BLaER1 treated with 17β-estradiol and CSF1 and Interleukin-3, amounts not matched to agents 10 nM and 100 nM (cell line): ENCODE measurements around the gene PHKG2.

Experiments used
- H3K27ac ChIP-seq, 11 experiments: shearing (Covaris generic); formaldehyde crosslinking; 2 replicates each; pipeline ENCODE4 v1.8.1; 2022
- H3K27me3 ChIP-seq, 11 experiments: shearing (Covaris generic); formaldehyde crosslinking; 2 replicates each; pipeline ENCODE4 v1.8.1; 2022
- H3K36me3 ChIP-seq, 11 experiments: shearing (Covaris generic); formaldehyde crosslinking; 2 replicates each; pipeline ENCODE4 v1.8.1; 2022
- H3K4me1 ChIP-seq, 10 experiments: shearing (Covaris generic); formaldehyde crosslinking; 2 replicates each; pipeline ENCODE4 v1.8.1; 2022
- H3K4me2 ChIP-seq, 11 experiments: shearing (Covaris generic); formaldehyde crosslinking; 2 replicates each; pipeline ENCODE4 v1.8.1; 2022
- H3K4me3 ChIP-seq, 10 experiments: shearing (Covaris generic); formaldehyde crosslinking; 2 replicates each; pipeline ENCODE4 v1.8.1; 2022
- H3K9ac ChIP-seq, 11 experiments: shearing (Covaris generic); formaldehyde crosslinking; 2 replicates each; pipeline ENCODE4 v1.8.1; 2022
- H3K9me3 ChIP-seq, 11 experiments: shearing (Covaris generic); formaldehyde crosslinking; replicated peaks in 1 of 11; 2 replicates each; pipeline ENCODE4 v1.8.1; 2022
- H4K20me1 ChIP-seq, 11 experiments: shearing (Covaris generic); formaldehyde crosslinking; 2 replicates each; pipeline ENCODE4 v1.8.1; 2022
- Cebpa-rat ChIP-seq, 11 experiments: shearing (Covaris generic); IDR thresholded peaks; 2 replicates each; pipeline ENCODE4 v1.8.1; 2022

Gene PHKG2

DNA sequence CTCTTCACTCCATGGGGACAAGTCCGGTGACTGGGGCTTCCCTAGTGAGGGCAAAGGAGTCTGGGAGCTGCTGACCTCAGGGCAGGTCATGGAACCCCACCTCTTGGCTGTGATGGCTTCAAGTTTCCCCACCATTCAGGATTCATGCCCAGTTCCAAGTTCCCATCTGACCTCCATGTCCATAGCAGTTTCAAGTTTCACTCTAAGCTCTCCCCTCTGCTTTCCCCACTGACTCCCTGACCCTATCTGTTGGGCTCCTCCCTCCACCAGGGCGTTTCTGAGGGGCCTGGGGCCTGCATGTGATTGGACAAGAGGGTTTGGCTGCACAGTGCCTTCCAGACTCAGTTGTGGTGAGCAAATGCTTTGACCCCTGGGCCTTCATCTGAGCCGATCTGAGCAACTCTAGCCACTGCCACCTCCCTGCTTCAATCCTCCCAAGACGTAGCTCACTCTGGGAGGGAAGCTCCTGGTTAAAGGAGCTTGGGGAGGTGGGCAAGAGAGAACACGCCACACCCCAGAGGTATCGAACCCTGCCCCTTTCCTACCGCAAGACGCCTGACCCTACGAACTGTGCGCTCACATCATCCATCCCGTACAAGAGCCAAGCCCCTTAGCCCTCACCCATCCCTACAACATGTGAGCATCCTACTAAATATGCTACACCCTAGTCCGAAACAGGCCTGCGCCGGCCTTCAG lies 30.5 kb downstream of the PHKG2 start:
- TF ChIP-seq Cebpa-rat (IDR thresholded peaks at IDR 0.05): no peak
- Histone ChIP-seq H3K4me1 (peaks cover 24 to 43% (median 33%) of the 10 kb centered on the region in 10 experiments), H3K9ac (0 out of 22 replicates have a peak overlapping the region, but pooled peaks of 1 of the 11 experiments have one; percentile 3), H4K20me1 (peaks cover 0 to 85% (median 58%) of the 10 kb centered on the region in 11 experiments; a peak in 17 of 22 replicates), H3K4me2 (no peak overlapping the region), H3K27me3 (no peaks in the 10 kb centered on the region), H3K9me3 (no peaks in the 10 kb centered on the region), H3K4me3 (no peak overlapping the region), H3K27ac (no peak overlapping the region), H3K36me3 (peaks cover 31 to 76% (median 61%) of the 10 kb centered on the region in 11 experiments)

DNA sequence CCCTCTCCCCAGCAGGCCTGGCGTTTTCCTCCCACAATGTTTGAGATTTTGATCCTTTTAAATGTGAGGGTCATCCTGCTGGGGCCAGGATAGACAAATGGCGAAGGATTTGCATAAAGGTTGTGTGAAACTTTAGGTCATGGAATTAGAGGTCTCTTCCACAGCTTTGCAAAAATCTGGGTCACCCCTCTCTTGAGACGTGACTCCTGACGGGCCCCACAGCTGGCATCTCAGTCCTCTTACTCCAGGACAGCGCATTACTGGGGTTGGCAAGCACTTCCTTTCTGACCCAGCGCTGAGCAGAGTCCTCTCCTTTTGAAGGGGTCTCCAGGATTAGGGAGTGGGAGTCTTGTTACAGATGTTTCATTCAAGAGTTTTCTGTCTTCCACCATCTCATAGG lies 31.4 kb downstream of the PHKG2 start:
- Histone ChIP-seq H4K20me1 (peaks cover 0 to 77% (median 51%) of the 10 kb centered on the region in 11 experiments; a peak in 17 of 22 replicates), H3K36me3 (peaks cover 30 to 75% (median 59%) of the 10 kb centered on the region in 11 experiments)

DNA sequence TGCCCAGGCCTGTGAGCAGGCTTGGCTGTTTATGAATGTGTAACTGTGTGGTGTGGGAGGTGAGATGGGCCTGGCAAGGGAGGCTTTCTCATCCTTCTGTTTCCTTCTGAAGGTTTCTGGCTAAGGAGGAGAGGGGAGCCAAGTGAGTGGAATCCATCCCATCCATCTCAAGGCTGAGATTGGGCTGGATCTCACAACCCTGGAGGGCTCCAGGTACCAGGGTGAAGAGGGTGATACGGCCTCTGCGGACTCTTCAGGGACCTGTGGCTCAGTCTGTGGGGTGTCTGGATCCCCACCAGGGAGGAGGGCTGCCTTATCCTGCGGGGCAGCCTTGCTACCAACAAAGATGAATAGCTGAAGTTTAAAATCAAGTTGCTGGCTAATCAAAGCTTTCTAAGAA lies 31.8 kb downstream of the PHKG2 start:
- no peaks in the 10 kb centered on the region for H3K9me3 ChIP-seq
- no peak overlapping the region for H3K4me2 ChIP-seq
- no peak overlapping the region; a peak in 1 of 22 replicates for H3K27ac ChIP-seq
- H4K20me1 ChIP-seq: peaks cover 0 to 77% (median 50%) of the 10 kb centered on the region in 11 experiments; a peak in 16 of 22 replicates
- H3K4me1 ChIP-seq: peaks cover 14 to 30% (median 24%) of the 10 kb centered on the region in 10 experiments
- no peaks in the 10 kb centered on the region for H3K27me3 ChIP-seq
- no peak overlapping the region for H3K4me3 ChIP-seq
- H3K9ac ChIP-seq: peak overlapping the region in 4 of 11 experiments; percentile 4 to 38 (median 22); a peak in 4 of 22 replicates
- H3K36me3 ChIP-seq: peaks cover 30 to 75% (median 58%) of the 10 kb centered on the region in 11 experiments
- TF ChIP-seq Cebpa-rat (IDR thresholded peaks at IDR 0.05): no peak

More for the DNA sequence above, 31.4 kb downstream of the PHKG2 start:
- H3K4me1 ChIP-seq: peaks cover 19 to 34% (median 28%) of the 10 kb centered on the region in 10 experiments
- H3K9me3 ChIP-seq: no peaks in the 10 kb centered on the region
- H3K4me3 ChIP-seq: no peak overlapping the region
- no peak for TF ChIP-seq Cebpa-rat (IDR thresholded peaks at IDR 0.05)
- H3K27ac ChIP-seq: no peak overlapping the region; a peak in 1 of 22 replicates
- H3K4me2 ChIP-seq: no peak overlapping the region
- H3K27me3 ChIP-seq: no peaks in the 10 kb centered on the region
- 0 out of 22 replicates have a peak overlapping the region, but pooled peaks of 2 of the 11 experiments have one; percentile 15 to 23 for H3K9ac ChIP-seq

- no peak for TF ChIP-seq Cebpa-rat (IDR thresholded peaks at IDR 0.05)
- Histone ChIP-seq H3K27ac (no peak overlapping the region), H3K36me3 (peaks cover 34 to 80% (median 62%) of the 10 kb centered on the region in 11 experiments)
These were observed 32.3 kb downstream of the PHKG2 start for GRCh38 chr16:30780549-30780948.

GRCh38 chr16:30782486-30783279 lies 34.5 kb downstream of the PHKG2 start:
- Histone ChIP-seq H3K9ac (no peak overlapping the region), H3K27ac (no peak overlapping the region), H3K4me1 (peaks cover 11 to 28% (median 19%) of the 10 kb centered on the region in 10 experiments), H3K36me3 (peaks cover 34 to 77% (median 62%) of the 10 kb centered on the region in 11 experiments), H3K4me3 (no peak overlapping the region), H3K27me3 (no peaks in the 10 kb centered on the region), H4K20me1 (peaks cover 0 to 78% (median 50%) of the 10 kb centered on the region in 11 experiments; a peak in 16 of 22 replicates), H3K4me2 (no peak overlapping the region), H3K9me3 (no peaks in the 10 kb centered on the region)
- no peak for TF ChIP-seq Cebpa-rat (IDR thresholded peaks at IDR 0.05)

More at GRCh38 chr16:30780549-30780948, 32.3 kb downstream of the PHKG2 start:
- Histone ChIP-seq H3K4me1 (peaks cover 12 to 33% (median 27%) of the 10 kb centered on the region in 10 experiments), H3K9ac (peak overlapping the region in 5 of 11 experiments; percentile 2 to 38 (median 15); a peak in 3 of 22 replicates), H4K20me1 (peaks cover 0 to 82% (median 55%) of the 10 kb centered on the region in 11 experiments; a peak in 16 of 22 replicates), H3K4me3 (no peak overlapping the region), H3K4me2 (no peak overlapping the region), H3K27me3 (no peaks in the 10 kb centered on the region), H3K9me3 (no peaks in the 10 kb centered on the region)

- peaks cover 34 to 70% (median 62%) of the 10 kb centered on the region in 11 experiments for H3K36me3 ChIP-seq
These were observed 35.3 kb downstream of the PHKG2 start for GRCh38 chr16:30783280-30784109.

DNA sequence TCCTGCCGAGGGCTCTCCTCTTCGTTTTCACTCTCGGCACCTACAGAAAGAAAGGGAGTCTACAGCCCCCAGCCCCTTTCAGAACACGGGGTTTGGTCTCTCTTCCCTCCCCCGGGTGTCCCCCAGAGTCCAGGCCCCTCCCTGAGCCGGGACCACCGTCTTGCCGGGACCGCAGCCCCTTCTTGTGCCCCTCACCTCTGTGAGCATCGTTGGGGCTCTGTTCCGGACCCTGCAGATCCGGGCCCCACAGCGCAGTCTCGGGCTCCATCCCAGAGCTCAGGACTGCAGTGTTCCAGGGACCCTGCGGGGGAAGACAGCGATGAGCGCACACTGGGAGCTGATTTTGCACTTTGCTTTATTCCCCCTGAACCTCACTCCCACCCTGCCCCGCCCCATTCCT lies 36.0 kb downstream of the PHKG2 start:
- Histone ChIP-seq H3K9me3 (no peaks in the 10 kb centered on the region), H4K20me1 (peaks cover 0 to 63% (median 35%) of the 10 kb centered on the region in 11 experiments; a peak in 16 of 22 replicates), H3K36me3 (peaks cover 34 to 63% (median 57%) of the 10 kb centered on the region in 11 experiments), H3K27me3 (no peaks in the 10 kb centered on the region), H3K4me3 (no peak overlapping the region), H3K27ac (no peak overlapping the region), H3K9ac (no peak overlapping the region), H3K4me1 (peaks cover 22 to 30% (median 27%) of the 10 kb centered on the region in 10 experiments), H3K4me2 (no peak overlapping the region)
- TF ChIP-seq Cebpa-rat (IDR thresholded peaks at IDR 0.05): no peak

More at GRCh38 chr16:30783280-30784109, 35.3 kb downstream of the PHKG2 start:
- no peak overlapping the region for H3K4me2 ChIP-seq
- no peaks in the 10 kb centered on the region for H3K27me3 ChIP-seq
- H3K4me3 ChIP-seq: no peak overlapping the region
- no peak for TF ChIP-seq Cebpa-rat (IDR thresholded peaks at IDR 0.05)
- no peak overlapping the region for H3K9ac ChIP-seq
- H3K9me3 ChIP-seq: no peaks in the 10 kb centered on the region
- H3K4me1 ChIP-seq: peaks cover 19 to 31% (median 24%) of the 10 kb centered on the region in 10 experiments
- peaks cover 0 to 70% (median 42%) of the 10 kb centered on the region in 11 experiments; a peak in 16 of 22 replicates for H4K20me1 ChIP-seq
- H3K27ac ChIP-seq: no peak overlapping the region
